RWPE2 (cell line): ENCODE data around the gene PAPPA.

Experiments used
- ATAC-seq: fragments of 200-7000 bp; cut with Tn5 transposase; 3 replicates; pipeline ENCODE4 v1.9.1; 2021; ENCODE audit warnings: low read depth
- DNase-seq: peaks from one replicate; pipeline ENCODE4 v3.0.0-alpha.2; 2020; ENCODE audit warnings: low spot score
- H3K27ac ChIP-seq: fragments of 450-650 bp; 2 replicates; pipeline ENCODE4 v1.5.1; 2017; ENCODE audit warnings: mild to moderate bottlenecking; ENCODE audit not compliant: poor library complexity, severe bottlenecking
- H3K27me3 ChIP-seq: fragments of 250-450 bp; sonication (Bioruptor Pico); 2 replicates; pipeline ENCODE4 v1.5.1; 2021; ENCODE audit warnings: mild to moderate bottlenecking, moderate library complexity; ENCODE audit not compliant: insufficient read depth, poor library complexity, severe bottlenecking
- H3K36me3 ChIP-seq: fragments of 250-450 bp; sonication (Bioruptor Pico); 2 replicates; pipeline ENCODE4 v1.5.1; 2020; ENCODE audit warnings: low read depth, mild to moderate bottlenecking, moderate library complexity
- H3K4me1 ChIP-seq: fragments of 250-450 bp; sonication (Bioruptor Pico); 2 replicates; pipeline ENCODE4 v1.5.1; 2021; ENCODE audit warnings: mild to moderate bottlenecking, moderate library complexity; ENCODE audit not compliant: insufficient read depth, poor library complexity, severe bottlenecking
- H3K4me3 ChIP-seq: fragments of 250-450 bp; sonication (Bioruptor Pico); 2 replicates; pipeline ENCODE4 v1.5.1; 2021; ENCODE audit warnings: mild to moderate bottlenecking, moderate library complexity; ENCODE audit not compliant: severe bottlenecking
- H3K9me3 ChIP-seq: fragments of 250-450 bp; sonication (Bioruptor Pico); 2 replicates; pipeline ENCODE4 v1.5.1; 2021; ENCODE audit warnings: mild to moderate bottlenecking, moderate library complexity; ENCODE audit not compliant: severe bottlenecking
- TF ChIP-seq, protein P1 (sequence below): fragments of 450-650 bp; IDR thresholded peaks from one replicate; pipeline ENCODE4 v1.5.1; 2017; ENCODE audit warnings: mild to moderate bottlenecking, moderate library complexity; ENCODE audit not compliant: poor library complexity, severe bottlenecking

PAPPA gene

DNA sequence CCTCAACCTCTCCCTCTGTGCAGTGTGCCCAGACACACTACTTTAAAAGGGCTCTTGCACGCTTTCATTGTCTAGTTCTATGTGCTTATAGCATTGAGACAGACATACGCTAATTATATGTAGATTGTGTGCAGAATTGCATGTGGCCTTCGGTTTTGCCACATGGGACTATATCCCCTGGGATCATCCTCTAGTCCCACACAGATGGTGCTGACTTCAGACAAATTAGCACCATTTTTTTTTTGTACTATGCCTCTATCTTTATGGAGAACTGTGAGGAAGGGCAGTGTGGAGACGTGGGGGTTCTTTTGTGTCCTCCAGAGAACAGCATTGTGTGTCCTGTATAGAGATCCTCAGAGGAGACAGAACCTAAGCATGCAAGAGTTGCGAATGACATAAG, 29.3 kb downstream of the PAPPA start:
- H3K27me3 ChIP-seq, result no peaks in the 10 kb centered on the region
- no peaks in the 10 kb centered on the region for H3K4me1 ChIP-seq
- H3K36me3 ChIP-seq, result no peaks in the 10 kb centered on the region
- no peak for ATAC-seq
- no peaks in the 10 kb centered on the region for H3K9me3 ChIP-seq
- DNase-seq, result no peak
- TF ChIP-seq, protein P1, sequence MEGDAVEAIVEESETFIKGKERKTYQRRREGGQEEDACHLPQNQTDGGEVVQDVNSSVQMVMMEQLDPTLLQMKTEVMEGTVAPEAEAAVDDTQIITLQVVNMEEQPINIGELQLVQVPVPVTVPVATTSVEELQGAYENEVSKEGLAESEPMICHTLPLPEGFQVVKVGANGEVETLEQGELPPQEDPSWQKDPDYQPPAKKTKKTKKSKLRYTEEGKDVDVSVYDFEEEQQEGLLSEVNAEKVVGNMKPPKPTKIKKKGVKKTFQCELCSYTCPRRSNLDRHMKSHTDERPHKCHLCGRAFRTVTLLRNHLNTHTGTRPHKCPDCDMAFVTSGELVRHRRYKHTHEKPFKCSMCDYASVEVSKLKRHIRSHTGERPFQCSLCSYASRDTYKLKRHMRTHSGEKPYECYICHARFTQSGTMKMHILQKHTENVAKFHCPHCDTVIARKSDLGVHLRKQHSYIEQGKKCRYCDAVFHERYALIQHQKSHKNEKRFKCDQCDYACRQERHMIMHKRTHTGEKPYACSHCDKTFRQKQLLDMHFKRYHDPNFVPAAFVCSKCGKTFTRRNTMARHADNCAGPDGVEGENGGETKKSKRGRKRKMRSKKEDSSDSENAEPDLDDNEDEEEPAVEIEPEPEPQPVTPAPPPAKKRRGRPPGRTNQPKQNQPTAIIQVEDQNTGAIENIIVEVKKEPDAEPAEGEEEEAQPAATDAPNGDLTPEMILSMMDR, result no peak
- no peak overlapping the region for H3K4me3 ChIP-seq
- H3K27ac ChIP-seq, result no peak overlapping the region

DNA sequence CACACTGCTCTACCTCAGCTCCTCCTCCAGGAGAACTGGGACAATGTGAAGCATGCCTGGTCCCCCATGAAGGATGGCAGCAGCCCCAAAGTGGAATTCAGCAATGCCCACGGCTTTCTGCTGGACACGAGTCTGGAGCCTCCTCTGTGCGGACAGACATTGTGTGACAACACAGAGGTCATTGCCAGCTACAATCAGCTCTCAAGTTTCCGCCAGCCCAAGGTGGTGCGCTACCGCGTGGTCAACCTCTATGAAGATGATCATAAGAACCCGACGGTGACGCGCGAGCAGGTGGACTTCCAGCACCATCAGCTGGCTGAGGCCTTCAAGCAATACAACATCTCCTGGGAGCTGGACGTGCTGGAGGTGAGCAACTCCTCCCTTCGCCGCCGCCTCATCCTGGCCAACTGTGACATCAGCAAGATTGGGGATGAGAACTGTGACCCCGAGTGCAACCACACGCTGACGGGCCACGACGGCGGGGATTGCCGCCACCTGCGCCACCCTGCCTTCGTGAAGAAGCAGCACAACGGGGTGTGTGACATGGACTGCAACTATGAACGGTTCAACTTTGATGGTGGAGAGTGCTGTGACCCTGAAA, 34.1 kb downstream of the PAPPA start:
- TF ChIP-seq, protein P1, result no peak
- no peak overlapping the region for H3K4me3 ChIP-seq
- H3K36me3 ChIP-seq, result no peaks in the 10 kb centered on the region
- DNase-seq (no peak), ATAC-seq (no peak)
- no peaks in the 10 kb centered on the region for H3K4me1 ChIP-seq
- H3K27me3 ChIP-seq, result no peaks in the 10 kb centered on the region
- H3K9me3 ChIP-seq, result no peaks in the 10 kb centered on the region
- no peak overlapping the region for H3K27ac ChIP-seq

DNA sequence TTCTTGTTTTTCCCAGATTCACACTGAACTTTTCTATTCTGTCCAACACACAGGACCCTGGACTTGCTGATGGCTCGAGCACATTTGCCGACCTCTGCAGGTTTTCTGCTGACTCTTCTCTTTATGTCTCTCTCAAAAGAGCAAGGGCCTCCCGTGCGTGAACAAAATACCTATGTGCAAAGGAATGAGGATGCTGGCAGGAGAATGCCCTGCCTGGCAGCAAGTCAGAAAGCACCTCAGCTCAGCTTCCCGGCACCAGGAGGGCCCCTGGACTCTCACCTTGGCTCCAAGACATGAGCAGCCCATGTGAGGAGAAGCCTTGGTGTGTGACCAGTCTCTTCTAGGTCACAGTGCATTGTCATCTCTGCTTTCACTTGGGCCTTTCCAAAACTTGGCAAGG, 36.1 kb downstream of the PAPPA start:
- ATAC-seq (no peak), DNase-seq (no peak)
- Histone ChIP-seq H3K9me3 (no peaks in the 10 kb centered on the region), H3K4me1 (no peaks in the 10 kb centered on the region), H3K27ac (no peak overlapping the region), H3K27me3 (no peaks in the 10 kb centered on the region), H3K36me3 (no peaks in the 10 kb centered on the region), H3K4me3 (no peak overlapping the region)
- TF ChIP-seq, protein P1, result no peak

DNA sequence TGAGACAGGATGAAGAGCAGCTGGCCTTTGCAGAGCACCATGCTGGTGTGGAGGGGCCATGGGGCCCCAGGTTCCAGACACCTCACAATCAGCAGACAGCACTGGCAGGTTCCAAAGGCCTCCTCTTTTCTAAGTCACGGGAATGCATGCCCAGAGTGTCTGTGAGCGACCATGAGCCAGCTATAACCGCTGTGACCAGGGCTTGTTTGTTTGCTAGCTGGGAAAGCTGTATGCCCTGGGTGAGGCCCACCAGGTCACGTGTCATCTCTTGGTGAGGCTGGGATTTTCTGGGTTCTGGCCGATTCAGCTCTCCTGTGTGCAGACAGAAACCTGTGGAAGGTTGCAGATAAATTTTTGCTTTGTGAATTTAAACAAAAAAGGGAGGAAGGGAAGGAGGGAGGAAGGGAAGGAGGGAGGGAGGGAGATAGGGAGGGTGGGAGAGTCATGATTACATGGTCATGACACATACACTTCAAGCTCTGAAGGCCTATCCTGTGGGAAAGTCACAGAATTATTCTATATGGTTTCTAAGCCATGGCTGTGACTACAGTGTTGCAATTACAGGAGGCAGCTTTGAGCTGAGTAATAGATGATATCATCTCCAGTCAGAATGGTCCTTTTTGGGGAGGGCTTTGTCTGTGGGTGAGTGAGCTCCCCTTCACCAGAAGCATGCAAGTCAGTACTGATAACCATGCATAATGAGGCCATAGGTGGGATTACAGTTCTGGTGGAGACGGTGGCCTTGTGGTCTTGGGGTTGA, 37.2 kb downstream of the PAPPA start:
- Histone ChIP-seq H3K27me3 (no peaks in the 10 kb centered on the region), H3K4me1 (no peaks in the 10 kb centered on the region), H3K36me3 (no peaks in the 10 kb centered on the region), H3K4me3 (no peak overlapping the region), H3K27ac (no peak overlapping the region), H3K9me3 (no peaks in the 10 kb centered on the region)
- peak; percentile 81 for ATAC-seq
- TF ChIP-seq, protein P1, result no peak
- DNase-seq, result no peak
